ENCODE data around the gene CETN3. TPM values are rescaled to one million over a fixed set of nuclear protein-coding genes. Genes with fewer than 3 reads are reported as not detected.

Gene CETN3
- total RNA-seq, 6 experiments from 2014 or later, result 19.6 to 29.3 (median 24.8) TPM

DNA sequence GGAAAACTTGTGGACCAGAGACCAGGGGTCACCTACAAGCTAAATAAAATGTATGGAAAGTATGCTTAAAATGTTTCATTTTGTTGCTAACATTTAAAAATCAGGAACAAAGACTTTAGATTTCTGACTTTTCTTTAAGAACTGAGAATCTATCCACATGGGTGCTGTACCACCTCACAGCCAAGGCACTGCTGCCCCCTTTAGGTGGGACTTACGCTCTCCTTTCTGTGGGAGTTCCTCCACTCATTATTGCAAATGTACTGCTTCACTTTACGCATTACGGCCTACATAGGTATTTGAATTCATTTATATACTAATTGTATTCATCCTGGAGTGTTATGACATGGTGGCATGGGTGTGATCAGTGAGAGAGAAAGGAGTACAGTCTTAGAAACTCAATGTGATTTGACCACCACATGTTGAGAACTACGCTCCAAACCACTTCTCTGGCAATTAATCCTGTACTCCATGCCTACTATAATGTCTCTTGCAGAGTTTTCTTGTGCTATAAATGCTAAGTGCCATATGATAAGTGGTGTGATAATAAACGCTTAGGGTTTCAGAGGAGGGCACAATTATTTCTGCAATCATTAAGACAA, 24.7 kb upstream of the CETN3 start:
- H3K27me3 Mint-ChIP-seq (ENCODE audit: insufficient read depth), result peaks cover 2% of the 10 kb centered on the region
- DNase-seq, result peak; percentile 41

DNA sequence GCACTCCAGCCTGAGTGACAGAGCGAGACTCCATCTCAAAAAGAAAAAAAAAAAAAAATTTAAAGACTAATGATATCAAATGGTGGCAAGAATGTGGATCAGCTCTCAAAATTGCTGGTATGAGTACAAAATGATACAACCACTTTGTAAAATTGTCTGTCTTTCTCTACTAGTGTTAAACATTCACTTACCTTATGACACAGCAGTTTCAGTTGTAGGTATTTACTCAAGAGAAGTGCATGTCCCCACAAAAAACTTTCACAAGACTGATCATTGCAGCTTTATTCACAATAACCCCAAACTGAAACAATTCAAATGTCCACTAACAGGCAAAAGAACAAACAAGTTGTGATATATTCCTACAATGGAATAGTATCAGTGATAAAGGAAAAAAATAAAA, 14.7 kb upstream of the CETN3 start:
- no peaks in the 10 kb centered on the region for H3K9me3 Mint-ChIP-seq
- TF ChIP-seq, protein P1, sequence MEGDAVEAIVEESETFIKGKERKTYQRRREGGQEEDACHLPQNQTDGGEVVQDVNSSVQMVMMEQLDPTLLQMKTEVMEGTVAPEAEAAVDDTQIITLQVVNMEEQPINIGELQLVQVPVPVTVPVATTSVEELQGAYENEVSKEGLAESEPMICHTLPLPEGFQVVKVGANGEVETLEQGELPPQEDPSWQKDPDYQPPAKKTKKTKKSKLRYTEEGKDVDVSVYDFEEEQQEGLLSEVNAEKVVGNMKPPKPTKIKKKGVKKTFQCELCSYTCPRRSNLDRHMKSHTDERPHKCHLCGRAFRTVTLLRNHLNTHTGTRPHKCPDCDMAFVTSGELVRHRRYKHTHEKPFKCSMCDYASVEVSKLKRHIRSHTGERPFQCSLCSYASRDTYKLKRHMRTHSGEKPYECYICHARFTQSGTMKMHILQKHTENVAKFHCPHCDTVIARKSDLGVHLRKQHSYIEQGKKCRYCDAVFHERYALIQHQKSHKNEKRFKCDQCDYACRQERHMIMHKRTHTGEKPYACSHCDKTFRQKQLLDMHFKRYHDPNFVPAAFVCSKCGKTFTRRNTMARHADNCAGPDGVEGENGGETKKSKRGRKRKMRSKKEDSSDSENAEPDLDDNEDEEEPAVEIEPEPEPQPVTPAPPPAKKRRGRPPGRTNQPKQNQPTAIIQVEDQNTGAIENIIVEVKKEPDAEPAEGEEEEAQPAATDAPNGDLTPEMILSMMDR (IDR thresholded peaks at IDR 0.05), result no peak
- no peak overlapping the region for H3K4me3 Mint-ChIP-seq
- no peaks in the 10 kb centered on the region for H3K4me1 Mint-ChIP-seq (ENCODE audit: low read depth)
- no peak overlapping the region for H3K27ac Mint-ChIP-seq
- H3K27me3 Mint-ChIP-seq (ENCODE audit: insufficient read depth), result no peaks in the 10 kb centered on the region; the same call in none of the 2 replicates
- no peaks in the 10 kb centered on the region for H3K36me3 Mint-ChIP-seq (ENCODE audit: low read depth)
- no peak for DNase-seq

More for the DNA sequence above, 24.7 kb upstream of the CETN3 start:
- Mint-ChIP-seq H3K36me3 (ENCODE audit: low read depth) (no peaks in the 10 kb centered on the region), H3K27ac (no peak overlapping the region), H3K4me3 (no peak overlapping the region), H3K4me1 (ENCODE audit: low read depth) (no peaks in the 10 kb centered on the region), H3K9me3 (no peaks in the 10 kb centered on the region)
- TF ChIP-seq, protein P1 (IDR thresholded peaks at IDR 0.05), result peak; percentile 82

DNA sequence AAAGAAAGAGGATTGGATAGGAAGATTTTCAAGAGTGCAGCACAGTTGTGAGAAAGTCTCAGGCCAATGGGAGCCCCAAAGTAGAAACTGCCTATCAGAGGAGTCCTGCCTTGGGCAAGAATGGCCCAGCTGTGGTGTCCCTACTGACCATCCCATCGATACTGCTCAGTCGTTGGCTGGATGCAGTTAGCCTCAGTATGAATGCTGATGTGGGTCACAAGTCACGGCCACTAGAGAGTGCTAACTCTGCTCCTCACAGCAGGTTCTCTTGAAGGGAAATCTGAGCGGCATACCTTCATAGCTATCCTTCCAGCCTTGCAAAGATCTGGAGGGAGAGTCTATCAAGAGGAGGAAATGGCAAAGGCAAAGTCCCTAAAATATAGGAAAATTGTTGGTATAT, 11.6 kb upstream of the CETN3 start:
- no peaks in the 10 kb centered on the region; the same call in 1 of the 2 replicates for H3K9me3 Mint-ChIP-seq
- H3K4me1 Mint-ChIP-seq (ENCODE audit: low read depth), result no peaks in the 10 kb centered on the region
- TF ChIP-seq, protein P1 (IDR thresholded peaks at IDR 0.05), result peak; percentile 25; the same call in 1 of the 2 replicates
- H3K36me3 Mint-ChIP-seq (ENCODE audit: low read depth), result no peaks in the 10 kb centered on the region
- no peak for DNase-seq
- H3K27me3 Mint-ChIP-seq (ENCODE audit: insufficient read depth), result no peaks in the 10 kb centered on the region; the same call in 1 of the 2 replicates
- H3K4me3 Mint-ChIP-seq, result no peak overlapping the region
- no peak overlapping the region for H3K27ac Mint-ChIP-seq

DNA sequence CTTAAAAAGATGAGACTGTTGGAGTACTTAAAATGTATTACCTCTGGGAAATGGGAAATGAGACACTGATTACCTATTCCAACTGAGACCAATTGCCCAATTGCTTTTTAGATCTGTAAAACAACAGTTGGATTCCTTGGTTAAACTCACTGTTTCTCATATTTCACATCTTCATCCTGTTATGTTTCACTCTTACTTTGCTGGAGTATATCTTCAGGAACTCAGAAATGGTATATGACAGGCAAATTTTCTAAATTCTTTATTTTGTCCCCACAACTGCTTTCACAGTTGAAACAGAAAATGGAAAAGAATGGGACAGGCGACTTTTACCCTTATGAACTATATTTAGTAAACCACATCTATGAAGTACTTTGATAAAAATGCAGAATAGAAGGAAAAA, 8.7 kb upstream of the CETN3 start:
- Mint-ChIP-seq H3K27ac (no peak overlapping the region), H3K27me3 (ENCODE audit: insufficient read depth) (no peaks in the 10 kb centered on the region; the same call in 1 of the 2 replicates), H3K4me3 (no peak overlapping the region), H3K36me3 (ENCODE audit: low read depth) (no peaks in the 10 kb centered on the region), H3K4me1 (ENCODE audit: low read depth) (no peaks in the 10 kb centered on the region), H3K9me3 (no peaks in the 10 kb centered on the region; the same call in 1 of the 2 replicates)
- DNase-seq, result no peak
- TF ChIP-seq, protein P1 (IDR thresholded peaks at IDR 0.05), result no peak

DNA sequence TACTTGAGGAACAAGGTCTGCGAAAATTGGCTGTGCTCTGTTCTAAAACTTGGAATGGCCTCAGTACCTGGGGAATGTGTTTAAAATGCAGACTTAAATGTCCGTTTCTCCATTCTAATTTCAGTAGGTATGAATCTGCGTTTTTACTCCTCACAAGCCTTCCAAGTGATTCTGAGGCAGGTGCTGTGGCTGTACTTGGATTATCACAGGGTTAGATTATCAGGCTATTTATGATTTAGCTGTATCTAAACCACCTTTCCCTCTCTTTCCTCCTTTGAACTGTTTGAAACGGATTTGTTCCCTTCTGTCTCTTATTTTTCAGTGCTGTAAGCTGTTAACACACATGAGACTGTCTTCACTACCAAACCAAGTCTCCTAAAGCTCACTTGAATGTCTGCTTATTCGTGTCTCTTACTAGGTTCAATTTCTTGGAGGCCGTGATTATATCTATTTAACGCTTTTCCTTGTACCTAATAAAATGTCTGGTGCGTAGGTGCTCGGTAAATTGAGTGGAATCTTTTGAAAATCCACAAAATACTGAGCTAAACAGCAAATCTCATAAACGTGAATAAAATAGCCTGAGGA, 714 bp upstream of the CETN3 start:
- Mint-ChIP-seq H3K9me3 (no peaks in the 10 kb centered on the region), H3K36me3 (ENCODE audit: low read depth) (peaks cover 1% of the 10 kb centered on the region; the same call in 1 of the 2 replicates), H3K27ac (no peak overlapping the region), H3K4me3 (no peak overlapping the region), H3K4me1 (ENCODE audit: low read depth) (peaks cover under 1% of the 10 kb centered on the region), H3K27me3 (ENCODE audit: insufficient read depth) (no peaks in the 10 kb centered on the region; the same call in none of the 2 replicates)
- no peak for DNase-seq
- TF ChIP-seq, protein P1 (IDR thresholded peaks at IDR 0.05), result no peak

Measured in HFFc6 (cell line).